GM23338 (cell line): ENCODE results near the gene NRP2. TPM values are rescaled to one million over a fixed set of nuclear protein-coding genes. Genes with fewer than 3 reads are reported as not detected.

Experiments used
- CREB1 ChIP-seq: fragments of 250-450 bp; sonication (Bioruptor Pico); IDR thresholded peaks from 2 replicates; pipeline ENCODE4 v1.5.0; 2020; ENCODE audit warnings: low read depth, mild to moderate bottlenecking, moderate library complexity
- EZH2 ChIP-seq: fragments of 200-600 bp; sonication (generic); IDR thresholded peaks from one replicate; pipeline ENCODE4 v1.8.0; 2017; ENCODE audit warnings: antibody characterized with exemption, mild to moderate bottlenecking, low read depth; ENCODE audit not compliant: unreplicated experiment
- EZH2phosphoT487 ChIP-seq: fragments of 200-600 bp; sonication (generic); IDR thresholded peaks from one replicate; pipeline ENCODE4 v1.8.1; 2018; ENCODE audit warnings: antibody characterized with exemption; ENCODE audit not compliant: unreplicated experiment
- JUNB ChIP-seq: IDR thresholded peaks from one replicate; pipeline ENCODE4 v1.6.1; 2016; ENCODE audit warnings: antibody characterized with exemption; ENCODE audit not compliant: unreplicated experiment
- NANOG ChIP-seq: IDR thresholded peaks from 2 replicates; pipeline ENCODE4 v1.6.1; 2016; ENCODE audit warnings: antibody characterized with exemption, borderline replicate concordance
- POLR2AphosphoS5 ChIP-seq: IDR thresholded peaks from 2 replicates; pipeline ENCODE4 v1.6.1; 2016; ENCODE audit warnings: antibody characterized with exemption, low read depth
- STAT1 ChIP-seq: IDR thresholded peaks from one replicate; pipeline ENCODE4 v1.6.1; 2016; ENCODE audit warnings: antibody characterized with exemption; ENCODE audit not compliant: unreplicated experiment
- ZNF114 ChIP-seq: fragments of 250-450 bp; sonication (Bioruptor Pico); IDR thresholded peaks from 2 replicates; pipeline ENCODE4 v1.5.0; 2020; ENCODE audit warnings: mild to moderate bottlenecking, moderate library complexity
- ZNF331 ChIP-seq: fragments of 250-450 bp; sonication (Bioruptor Pico); IDR thresholded peaks from 2 replicates; pipeline ENCODE4 v1.5.0; 2020; ENCODE audit warnings: low read depth, mild to moderate bottlenecking, moderate library complexity
- polyA plus RNA-seq: library from polyadenylated mRNA; unstranded; fragments of >200 nt; fragmentation: Nextera tagmentation; extraction: Ambion mirVana; gene quantifications from 2 replicates; pipeline ENCODE4 v1.2.1, GENCODE V29; 2016
- total RNA-seq: library from RNA; depleted of rRNA; stranded (reverse); fragments of >200 nt; shearing (Covaris generic); gene quantifications from 2 replicates; pipeline ENCODE4 v1.2.3, GENCODE V29; 2014
- TF ChIP-seq, protein P1 (sequence below): fragments of 250-450 bp; sonication (Bioruptor Pico); IDR thresholded peaks from 2 replicates; pipeline ENCODE4 v1.5.0; 2020; ENCODE audit warnings: mild to moderate bottlenecking, moderate library complexity
- TF ChIP-seq, protein P2 (sequence below), 2 experiments: fragments of 200-600 bp in 1 of 2; sonication (generic) in 1 of 2; conservative IDR thresholded peaks; 2 replicates each; pipeline versions ENCODE4 v1.5.1 to v1.6.1; 2016 to 2017; ENCODE audit warnings: antibody characterized with exemption in 2 of 2, low read depth in 2 of 2, mild to moderate bottlenecking in 2 of 2, moderate library complexity in 1 of 2
- TF ChIP-seq, protein P3 (sequence below): IDR thresholded peaks from one replicate; pipeline ENCODE4 v1.6.1; 2018; ENCODE audit warnings: antibody characterized with exemption; ENCODE audit not compliant: unreplicated experiment

Gene NRP2
- total and polyA plus RNA-seq, 2 experiments from 2014 or later, result 18.4 to 22.0 TPM

DNA sequence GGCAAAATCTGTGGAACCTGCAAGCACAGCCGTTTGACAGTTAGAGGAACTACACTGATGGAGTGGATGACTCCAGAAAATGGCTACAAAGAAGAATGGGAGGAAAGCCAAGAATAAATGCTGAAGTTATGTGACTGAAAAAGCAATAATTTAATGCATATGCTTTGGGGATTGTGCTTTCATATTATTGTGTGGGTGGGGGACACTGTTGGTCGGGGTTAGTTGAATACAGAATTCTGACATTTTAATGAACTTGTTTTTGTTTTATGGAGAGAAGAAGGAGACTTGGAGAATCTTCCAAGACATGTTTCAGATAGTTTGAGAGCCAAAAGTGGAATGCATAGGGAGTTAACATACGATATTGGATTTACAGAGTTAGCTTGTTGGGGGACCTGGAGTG, 68.5 kb downstream of the NRP2 start (continued):
- TF ChIP-seq, protein P1, sequence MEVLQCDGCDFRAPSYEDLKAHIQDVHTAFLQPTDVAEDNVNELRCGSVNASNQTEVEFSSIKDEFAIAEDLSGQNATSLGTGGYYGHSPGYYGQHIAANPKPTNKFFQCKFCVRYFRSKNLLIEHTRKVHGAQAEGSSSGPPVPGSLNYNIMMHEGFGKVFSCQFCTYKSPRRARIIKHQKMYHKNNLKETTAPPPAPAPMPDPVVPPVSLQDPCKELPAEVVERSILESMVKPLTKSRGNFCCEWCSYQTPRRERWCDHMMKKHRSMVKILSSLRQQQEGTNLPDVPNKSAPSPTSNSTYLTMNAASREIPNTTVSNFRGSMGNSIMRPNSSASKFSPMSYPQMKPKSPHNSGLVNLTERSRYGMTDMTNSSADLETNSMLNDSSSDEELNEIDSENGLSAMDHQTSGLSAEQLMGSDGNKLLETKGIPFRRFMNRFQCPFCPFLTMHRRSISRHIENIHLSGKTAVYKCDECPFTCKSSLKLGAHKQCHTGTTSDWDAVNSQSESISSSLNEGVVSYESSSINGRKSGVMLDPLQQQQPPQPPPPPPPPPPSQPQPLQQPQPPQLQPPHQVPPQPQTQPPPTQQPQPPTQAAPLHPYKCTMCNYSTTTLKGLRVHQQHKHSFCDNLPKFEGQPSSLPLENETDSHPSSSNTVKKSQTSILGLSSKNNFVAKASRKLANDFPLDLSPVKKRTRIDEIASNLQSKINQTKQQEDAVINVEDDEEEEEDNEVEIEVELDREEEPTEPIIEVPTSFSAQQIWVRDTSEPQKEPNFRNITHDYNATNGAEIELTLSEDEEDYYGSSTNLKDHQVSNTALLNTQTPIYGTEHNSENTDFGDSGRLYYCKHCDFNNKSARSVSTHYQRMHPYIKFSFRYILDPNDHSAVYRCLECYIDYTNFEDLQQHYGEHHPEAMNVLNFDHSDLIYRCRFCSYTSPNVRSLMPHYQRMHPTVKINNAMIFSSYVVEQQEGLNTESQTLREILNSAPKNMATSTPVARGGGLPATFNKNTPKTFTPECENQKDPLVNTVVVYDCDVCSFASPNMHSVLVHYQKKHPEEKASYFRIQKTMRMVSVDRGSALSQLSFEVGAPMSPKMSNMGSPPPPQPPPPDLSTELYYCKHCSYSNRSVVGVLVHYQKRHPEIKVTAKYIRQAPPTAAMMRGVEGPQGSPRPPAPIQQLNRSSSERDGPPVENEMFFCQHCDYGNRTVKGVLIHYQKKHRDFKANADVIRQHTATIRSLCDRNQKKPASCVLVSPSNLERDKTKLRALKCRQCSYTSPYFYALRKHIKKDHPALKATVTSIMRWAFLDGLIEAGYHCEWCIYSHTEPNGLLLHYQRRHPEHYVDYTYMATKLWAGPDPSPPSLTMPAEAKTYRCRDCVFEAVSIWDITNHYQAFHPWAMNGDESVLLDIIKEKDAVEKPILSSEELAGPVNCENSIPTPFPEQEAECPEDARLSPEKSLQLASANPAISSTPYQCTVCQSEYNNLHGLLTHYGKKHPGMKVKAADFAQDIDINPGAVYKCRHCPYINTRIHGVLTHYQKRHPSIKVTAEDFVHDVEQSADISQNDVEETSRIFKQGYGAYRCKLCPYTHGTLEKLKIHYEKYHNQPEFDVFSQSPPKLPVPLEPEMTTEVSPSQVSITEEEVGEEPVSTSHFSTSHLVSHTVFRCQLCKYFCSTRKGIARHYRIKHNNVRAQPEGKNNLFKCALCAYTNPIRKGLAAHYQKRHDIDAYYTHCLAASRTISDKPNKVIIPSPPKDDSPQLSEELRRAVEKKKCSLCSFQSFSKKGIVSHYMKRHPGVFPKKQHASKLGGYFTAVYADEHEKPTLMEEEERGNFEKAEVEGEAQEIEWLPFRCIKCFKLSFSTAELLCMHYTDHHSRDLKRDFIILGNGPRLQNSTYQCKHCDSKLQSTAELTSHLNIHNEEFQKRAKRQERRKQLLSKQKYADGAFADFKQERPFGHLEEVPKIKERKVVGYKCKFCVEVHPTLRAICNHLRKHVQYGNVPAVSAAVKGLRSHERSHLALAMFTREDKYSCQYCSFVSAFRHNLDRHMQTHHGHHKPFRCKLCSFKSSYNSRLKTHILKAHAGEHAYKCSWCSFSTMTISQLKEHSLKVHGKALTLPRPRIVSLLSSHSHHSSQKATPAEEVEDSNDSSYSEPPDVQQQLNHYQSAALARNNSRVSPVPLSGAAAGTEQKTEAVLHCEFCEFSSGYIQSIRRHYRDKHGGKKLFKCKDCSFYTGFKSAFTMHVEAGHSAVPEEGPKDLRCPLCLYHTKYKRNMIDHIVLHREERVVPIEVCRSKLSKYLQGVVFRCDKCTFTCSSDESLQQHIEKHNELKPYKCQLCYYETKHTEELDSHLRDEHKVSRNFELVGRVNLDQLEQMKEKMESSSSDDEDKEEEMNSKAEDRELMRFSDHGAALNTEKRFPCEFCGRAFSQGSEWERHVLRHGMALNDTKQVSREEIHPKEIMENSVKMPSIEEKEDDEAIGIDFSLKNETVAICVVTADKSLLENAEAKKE (CRISPR knock-in tag), result no peak
- no peak for TF ChIP-seq CREB1 (CRISPR knock-in tag)
- no peak for TF ChIP-seq NANOG
- TF ChIP-seq EZH2phosphoT487, result no peak
- no peak for TF ChIP-seq ZNF331 (CRISPR knock-in tag)
- TF ChIP-seq EZH2, result no peak
- TF ChIP-seq STAT1, result no peak
- TF ChIP-seq, protein P2, sequence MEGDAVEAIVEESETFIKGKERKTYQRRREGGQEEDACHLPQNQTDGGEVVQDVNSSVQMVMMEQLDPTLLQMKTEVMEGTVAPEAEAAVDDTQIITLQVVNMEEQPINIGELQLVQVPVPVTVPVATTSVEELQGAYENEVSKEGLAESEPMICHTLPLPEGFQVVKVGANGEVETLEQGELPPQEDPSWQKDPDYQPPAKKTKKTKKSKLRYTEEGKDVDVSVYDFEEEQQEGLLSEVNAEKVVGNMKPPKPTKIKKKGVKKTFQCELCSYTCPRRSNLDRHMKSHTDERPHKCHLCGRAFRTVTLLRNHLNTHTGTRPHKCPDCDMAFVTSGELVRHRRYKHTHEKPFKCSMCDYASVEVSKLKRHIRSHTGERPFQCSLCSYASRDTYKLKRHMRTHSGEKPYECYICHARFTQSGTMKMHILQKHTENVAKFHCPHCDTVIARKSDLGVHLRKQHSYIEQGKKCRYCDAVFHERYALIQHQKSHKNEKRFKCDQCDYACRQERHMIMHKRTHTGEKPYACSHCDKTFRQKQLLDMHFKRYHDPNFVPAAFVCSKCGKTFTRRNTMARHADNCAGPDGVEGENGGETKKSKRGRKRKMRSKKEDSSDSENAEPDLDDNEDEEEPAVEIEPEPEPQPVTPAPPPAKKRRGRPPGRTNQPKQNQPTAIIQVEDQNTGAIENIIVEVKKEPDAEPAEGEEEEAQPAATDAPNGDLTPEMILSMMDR (conservative IDR thresholded peaks at IDR 0.05; ENCODE audit: low read depth in 2 of 2), result no peak
- TF ChIP-seq, protein P3, sequence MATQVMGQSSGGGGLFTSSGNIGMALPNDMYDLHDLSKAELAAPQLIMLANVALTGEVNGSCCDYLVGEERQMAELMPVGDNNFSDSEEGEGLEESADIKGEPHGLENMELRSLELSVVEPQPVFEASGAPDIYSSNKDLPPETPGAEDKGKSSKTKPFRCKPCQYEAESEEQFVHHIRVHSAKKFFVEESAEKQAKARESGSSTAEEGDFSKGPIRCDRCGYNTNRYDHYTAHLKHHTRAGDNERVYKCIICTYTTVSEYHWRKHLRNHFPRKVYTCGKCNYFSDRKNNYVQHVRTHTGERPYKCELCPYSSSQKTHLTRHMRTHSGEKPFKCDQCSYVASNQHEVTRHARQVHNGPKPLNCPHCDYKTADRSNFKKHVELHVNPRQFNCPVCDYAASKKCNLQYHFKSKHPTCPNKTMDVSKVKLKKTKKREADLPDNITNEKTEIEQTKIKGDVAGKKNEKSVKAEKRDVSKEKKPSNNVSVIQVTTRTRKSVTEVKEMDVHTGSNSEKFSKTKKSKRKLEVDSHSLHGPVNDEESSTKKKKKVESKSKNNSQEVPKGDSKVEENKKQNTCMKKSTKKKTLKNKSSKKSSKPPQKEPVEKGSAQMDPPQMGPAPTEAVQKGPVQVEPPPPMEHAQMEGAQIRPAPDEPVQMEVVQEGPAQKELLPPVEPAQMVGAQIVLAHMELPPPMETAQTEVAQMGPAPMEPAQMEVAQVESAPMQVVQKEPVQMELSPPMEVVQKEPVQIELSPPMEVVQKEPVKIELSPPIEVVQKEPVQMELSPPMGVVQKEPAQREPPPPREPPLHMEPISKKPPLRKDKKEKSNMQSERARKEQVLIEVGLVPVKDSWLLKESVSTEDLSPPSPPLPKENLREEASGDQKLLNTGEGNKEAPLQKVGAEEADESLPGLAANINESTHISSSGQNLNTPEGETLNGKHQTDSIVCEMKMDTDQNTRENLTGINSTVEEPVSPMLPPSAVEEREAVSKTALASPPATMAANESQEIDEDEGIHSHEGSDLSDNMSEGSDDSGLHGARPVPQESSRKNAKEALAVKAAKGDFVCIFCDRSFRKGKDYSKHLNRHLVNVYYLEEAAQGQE, result no peak
- TF ChIP-seq ZNF114 (CRISPR knock-in tag), result no peak
- no peak for TF ChIP-seq JUNB
- TF ChIP-seq POLR2AphosphoS5, result no peak
